A549 treated with dexamethasone at 1 μM for 4 hours (cell line): Measurements from ENCODE around the gene KRTAP4-5. TPM values are rescaled to one million over a fixed set of nuclear protein-coding genes. Genes with fewer than 3 reads are reported as not detected.

Source experiments
- total RNA-seq: library from RNA; stranded (reverse); fragments of 200-300 nt; extraction: Qiagen RNA extraction; gene quantifications from 5 replicates; pipeline ENCODE4 v1.2.3, GENCODE V29; 2022

Gene KRTAP4-5
- total RNA-seq: not detected in 5 replicates

GRCh38 chr17:41149652-41149985 is at the start of gene KRTAP4-5:
Gene KRTAP4-5, minus strand, starts transcription at chr17:41149825. Its CDS starts 58 bp downstream, at chr17:41149767.

GRCh38 chr17:41189837-41190318 is 40.3 kb upstream of the KRTAP4-5 start, which contains the start of gene KRTAP9-1:
Gene KRTAP9-1, plus strand, starts transcription at chr17:41189887. Its CDS starts 0 bp downstream, at chr17:41189887.

GRCh38 chr17:41184480-41184961 is 34.9 kb upstream of the KRTAP4-5 start, which contains the start of gene KRTAP4-1:
Gene KRTAP4-1, minus strand, starts transcription at chr17:41184911. Its CDS starts 57 bp downstream, at chr17:41184854.

GRCh38 chr17:41177727-41178271 is 28.2 kb upstream of the KRTAP4-5 start, which contains the start of gene KRTAP4-2:
Gene KRTAP4-2, minus strand, starts transcription at chr17:41178221. Its CDS starts 57 bp downstream, at chr17:41178164.

GRCh38 chr17:41168121-41168520 is 18.5 kb upstream of the KRTAP4-5 start, which contains the start of gene KRTAP4-3:
Gene KRTAP4-3, minus strand, starts transcription at chr17:41168221. Its CDS starts 49 bp downstream, at chr17:41168172.

GRCh38 chr17:41160648-41161047 is 11.0 kb upstream of the KRTAP4-5 start, which contains the start of gene KRTAP4-4:
Gene KRTAP4-4, minus strand, starts transcription at chr17:41160748. Its CDS starts 57 bp downstream, at chr17:41160691.

GRCh38 chr17:41140360-41141131 is 9.1 kb downstream of the KRTAP4-5 start, which contains the start of gene KRTAP4-6:
Gene KRTAP4-6, minus strand, starts transcription at chr17:41140544. Its CDS starts 57 bp downstream, at chr17:41140487.

GRCh38 chr17:41123991-41124371 is 25.6 kb downstream of the KRTAP4-5 start, which contains the start of gene KRTAP4-12:
Gene KRTAP4-12, minus strand, starts transcription at chr17:41124182. Its CDS starts 60 bp downstream, at chr17:41124122.

GRCh38 chr17:41117846-41118386 is 31.7 kb downstream of the KRTAP4-5 start, which contains the start of gene KRTAP4-11:
Gene KRTAP4-11, minus strand, starts transcription at chr17:41118373. Its CDS starts 58 bp downstream, at chr17:41118315.

GRCh38 chr17:41105347-41105746 is 44.3 kb downstream of the KRTAP4-5 start, which contains the start of gene KRTAP4-9:
Gene KRTAP4-9, plus strand, starts transcription at chr17:41105389. Its CDS starts 0 bp downstream, at chr17:41105389.

GRCh38 chr17:41101586-41102259 is 47.9 kb downstream of the KRTAP4-5 start, which contains the start of gene KRTAP4-16:
Gene KRTAP4-16, minus strand, starts transcription at chr17:41102209. Its CDS starts 0 bp downstream, at chr17:41102209.

Other genes starting within 250 kb of the KRTAP4-5 start
- 0.07 to 0.18 TPM (median 0.08 TPM) in 5 replicates for gene KRT23, start 212.2 kb downstream of the KRTAP4-5 start, total RNA-seq
- gene KRT39, start 182.9 kb downstream of the KRTAP4-5 start, total RNA-seq: not detected in 5 replicates
- gene KRT40, start 165.5 kb downstream of the KRTAP4-5 start, total RNA-seq: not detected in 5 replicates
- not detected in 5 replicates for gene KRTAP3-3, start 155.7 kb downstream of the KRTAP4-5 start, total RNA-seq
- 0.16 to 0.41 TPM (median 0.28 TPM) in 4 of 5 replicates, not detected in the other for gene KRTAP3-2, start 149.9 kb downstream of the KRTAP4-5 start, total RNA-seq
- gene KRTAP3-1, start 140.7 kb downstream of the KRTAP4-5 start, total RNA-seq: not detected in 5 replicates
- not detected in 5 replicates for gene KRTAP1-5, start 122.6 kb downstream of the KRTAP4-5 start, total RNA-seq
- gene KRTAP1-4, start 119.6 kb downstream of the KRTAP4-5 start, total RNA-seq: not detected in 5 replicates
- not detected in 5 replicates for gene KRTAP1-3, start 115.0 kb downstream of the KRTAP4-5 start, total RNA-seq
- gene KRTAP1-1, start 108.4 kb downstream of the KRTAP4-5 start, total RNA-seq: not detected in 5 replicates
- gene KRTAP2-1, start 102.5 kb downstream of the KRTAP4-5 start, total RNA-seq: not detected in 5 replicates
- not detected in 5 replicates for gene KRTAP2-2, start 94.6 kb downstream of the KRTAP4-5 start, total RNA-seq
- 0.18 TPM in 1 of 5 replicates, not detected in the others for gene KRTAP2-3, start 89.7 kb downstream of the KRTAP4-5 start, total RNA-seq
- gene KRTAP2-4, start 83.9 kb downstream of the KRTAP4-5 start, total RNA-seq: not detected in 5 replicates
- not detected in 5 replicates for gene KRTAP4-7, start 65.7 kb downstream of the KRTAP4-5 start, total RNA-seq
- gene KRTAP4-8, start 51.7 kb downstream of the KRTAP4-5 start, total RNA-seq: not detected in 5 replicates
- not detected in 5 replicates for gene KRTAP4-16, start 47.6 kb downstream of the KRTAP4-5 start, total RNA-seq
- gene KRTAP4-9, start 44.4 kb downstream of the KRTAP4-5 start, total RNA-seq: not detected in 5 replicates
- not detected in 5 replicates for gene KRTAP4-11, start 31.5 kb downstream of the KRTAP4-5 start, total RNA-seq
- not detected in 5 replicates for gene KRTAP4-12, start 25.6 kb downstream of the KRTAP4-5 start, total RNA-seq
- not detected in 5 replicates for gene KRTAP4-6, start 9.3 kb downstream of the KRTAP4-5 start, total RNA-seq
- not detected in 5 replicates for gene KRTAP4-4, start 10.9 kb upstream of the KRTAP4-5 start, total RNA-seq
- gene KRTAP4-3, start 18.4 kb upstream of the KRTAP4-5 start, total RNA-seq: not detected in 5 replicates
- not detected in 5 replicates for gene KRTAP4-2, start 28.4 kb upstream of the KRTAP4-5 start, total RNA-seq
- 0.14 to 0.25 TPM (median 0.24 TPM) in 3 of 5 replicates, not detected in the others for gene KRTAP4-1, start 35.1 kb upstream of the KRTAP4-5 start, total RNA-seq
- not detected in 5 replicates for gene KRTAP9-1, start 40.1 kb upstream of the KRTAP4-5 start, total RNA-seq
- gene KRTAP9-2, start 76.8 kb upstream of the KRTAP4-5 start, total RNA-seq: not detected in 5 replicates
- not detected in 5 replicates for gene KRTAP9-3, start 82.6 kb upstream of the KRTAP4-5 start, total RNA-seq
- not detected in 5 replicates for gene KRTAP9-8, start 88.2 kb upstream of the KRTAP4-5 start, total RNA-seq
- not detected in 5 replicates for gene KRTAP9-4, start 99.9 kb upstream of the KRTAP4-5 start, total RNA-seq
- not detected in 5 replicates for gene KRTAP9-9, start 105.6 kb upstream of the KRTAP4-5 start, total RNA-seq
- not detected in 5 replicates for gene KRTAP9-6, start 115.6 kb upstream of the KRTAP4-5 start, total RNA-seq
- gene KRTAP9-7, start 125.9 kb upstream of the KRTAP4-5 start, total RNA-seq: not detected in 5 replicates
- gene KRTAP29-1, start 153.0 kb upstream of the KRTAP4-5 start, total RNA-seq: not detected in 5 replicates
- not detected in 5 replicates for gene KRTAP16-1, start 159.5 kb upstream of the KRTAP4-5 start, total RNA-seq
- not detected in 5 replicates for gene KRTAP17-1, start 165.9 kb upstream of the KRTAP4-5 start, total RNA-seq
- gene KRT33A, start 201.0 kb upstream of the KRTAP4-5 start, total RNA-seq: not detected in 5 replicates
- gene KRT33B, start 220.0 kb upstream of the KRTAP4-5 start, total RNA-seq: not detected in 5 replicates
- gene KRT34, start 232.5 kb upstream of the KRTAP4-5 start, total RNA-seq: 0.18 to 0.53 TPM (median 0.21 TPM) in 5 replicates
- gene KRT31, start 247.8 kb upstream of the KRTAP4-5 start, total RNA-seq: 0.05 TPM in 1 of 5 replicates, not detected in the others